H1 (cell line): ENCODE measurements around the gene EIF4EBP2. TPM values are rescaled to one million over a fixed set of nuclear protein-coding genes. Genes with fewer than 3 reads are reported as not detected.

ENCODE experiments used
- CTCF ChIA-PET: fragments of 300-600 bp; sonication (Branson Sonifier 250); formaldehyde crosslinking; loops from one replicate; lab custom pipeline; 2021; ENCODE audit not compliant: partially characterized antibody; lab: Charles Lee
- POLR2A ChIA-PET: fragments of 300-600 bp; sonication (Branson Sonifier 250); formaldehyde crosslinking; loops from one replicate; lab custom pipeline; 2021; ENCODE audit warnings: inconsistent platforms; ENCODE audit not compliant: partially characterized antibody; lab: Charles Lee
- DNase-seq, 2 experiments: peaks; one replicate each; pipeline versions ENCODE4 v3.0.0 to v3.0.0-alpha.2; 2010 to 2022; ENCODE audit warnings: low spot score in 2 of 2, low read depth in 1 of 2, mixed read lengths in 1 of 2
- FAIRE-seq: peaks from 2 replicates; lab custom pipeline; 2011; peaks lifted over from hg19 to GRCh38; lab: Jason Lieb, UNC
- H2AFZ ChIP-seq: 2 replicates; pipeline ENCODE4 v1.8.1; 2012; ENCODE audit warnings: low read length, inconsistent platforms
- H2AK5ac ChIP-seq: 2 replicates; pipeline ENCODE4 v1.6.1; 2013; ENCODE audit warnings: low read depth, low read length
- H2BK120ac ChIP-seq: replicated peaks from 2 replicates; pipeline ENCODE3; 2013; ENCODE audit warnings: low read depth, low read length, inconsistent platforms
- H2BK12ac ChIP-seq: 2 replicates; pipeline ENCODE4 v1.6.1; 2013; ENCODE audit warnings: low read depth, low read length
- H2BK15ac ChIP-seq: 2 replicates; pipeline ENCODE4 v1.6.1; 2013; ENCODE audit warnings: low read length
- H2BK20ac ChIP-seq: 2 replicates; pipeline ENCODE4 v1.6.1; 2013; ENCODE audit warnings: low read length
- H2BK5ac ChIP-seq: 2 replicates; pipeline ENCODE4 v1.6.1; 2013; ENCODE audit warnings: low read depth, low read length
- H3K14ac ChIP-seq: 2 replicates; pipeline ENCODE4 v1.6.1; 2013; ENCODE audit warnings: inconsistent platforms; ENCODE audit not compliant: insufficient read length
- H3K18ac ChIP-seq: 2 replicates; pipeline ENCODE4 v1.6.1; 2013; ENCODE audit warnings: low read length; ENCODE audit errors: extremely low read depth
- H3K23ac ChIP-seq: 2 replicates; pipeline ENCODE4 v1.6.1; 2013; ENCODE audit warnings: inconsistent platforms; ENCODE audit not compliant: insufficient read length
- H3K23me2 ChIP-seq: 2 replicates; pipeline ENCODE4 v1.6.1; 2013; ENCODE audit warnings: low read depth, low read length
- H3K27ac ChIP-seq: 2 replicates; pipeline ENCODE4 v1.6.1; 2011; ENCODE audit warnings: low read depth, low read length, inconsistent platforms
- H3K27me3 ChIP-seq, 4 experiments: replicated peaks in 1 of 4; 1 replicate in 1 of 4; 2 replicates in 3 of 4; pipeline versions ENCODE4 v1.6.1 to v1.8.1; 2011 to 2013; ENCODE audit warnings: low read length in 3 of 4, mild to moderate bottlenecking in 3 of 4, inconsistent platforms in 2 of 4, mixed read lengths in 2 of 4, moderate library complexity in 1 of 4; ENCODE audit not compliant: control insufficient read depth in 3 of 4, insufficient read depth in 3 of 4; ENCODE audit errors: extremely low read depth in 1 of 4
- H3K36me3 ChIP-seq, 4 experiments: 2 replicates each; pipeline versions ENCODE4 v1.6.1 to v1.8.1; 2011 to 2013; ENCODE audit warnings: mild to moderate bottlenecking in 4 of 4, low read length in 3 of 4, moderate library complexity in 2 of 4, control low read depth in 1 of 4, inconsistent platforms in 1 of 4; ENCODE audit not compliant: insufficient read depth in 4 of 4, control insufficient read depth in 2 of 4
- H3K4ac ChIP-seq: replicated peaks from 2 replicates; pipeline ENCODE3; 2013; ENCODE audit warnings: low read length, low read depth, mixed read lengths, inconsistent platforms; ENCODE audit not compliant: insufficient read length
- H3K4me1 ChIP-seq, 4 experiments: replicated peaks in 1 of 4; 1 replicate in 1 of 4; 2 replicates in 3 of 4; pipeline versions ENCODE4 v1.6.1 to v1.8.1; 2011 to 2013; ENCODE audit warnings: low read length in 3 of 4, inconsistent platforms in 2 of 4, mixed read lengths in 1 of 4; ENCODE audit not compliant: insufficient read depth in 4 of 4, control insufficient read depth in 3 of 4
- H3K4me2 ChIP-seq, 2 experiments: 2 replicates each; pipeline versions ENCODE4 v1.6.1 to v1.8.1; 2011 to 2013; ENCODE audit warnings: low read depth in 2 of 2, low read length in 2 of 2, control low read depth in 1 of 2, inconsistent platforms in 1 of 2, mild to moderate bottlenecking in 1 of 2; ENCODE audit not compliant: insufficient read depth in 1 of 2
- H3K4me3 ChIP-seq, 4 experiments: fragments of 200-600, 300-600 bp in 1 of 4; sonication (generic), shearing (Covaris generic), sonication (Bioruptor Twin) in 1 of 4; 2 replicates each; pipeline versions ENCODE4 v1.5.1 to v1.8.1; 2011 to 2016; ENCODE audit warnings: low read length in 4 of 4, low read depth in 3 of 4, control low read depth in 2 of 4, inconsistent platforms in 2 of 4, mild to moderate bottlenecking in 2 of 4, mixed read lengths in 1 of 4, moderate library complexity in 1 of 4; ENCODE audit not compliant: insufficient read depth in 2 of 4; ENCODE audit errors: extremely low read depth in 1 of 4
- H3K56ac ChIP-seq: replicated peaks from 2 replicates; pipeline ENCODE3; 2013; ENCODE audit warnings: low read depth, mild to moderate bottlenecking, mixed read lengths, low read length, inconsistent platforms; ENCODE audit not compliant: insufficient read length
- H3K79me1 ChIP-seq: 2 replicates; pipeline ENCODE4 v1.6.1; 2013; ENCODE audit warnings: low read depth, low read length, control low read depth
- H3K79me2 ChIP-seq, 2 experiments: 2 replicates each; pipeline versions ENCODE4 v1.6.1 to v1.8.1; 2012 to 2013; ENCODE audit warnings: low read length in 2 of 2, mild to moderate bottlenecking in 2 of 2, inconsistent platforms in 1 of 2; ENCODE audit not compliant: insufficient read depth in 2 of 2, control insufficient read depth in 1 of 2
- H3K9ac ChIP-seq, 4 experiments: replicated peaks in 1 of 4; 1 replicate in 1 of 4; 2 replicates in 3 of 4; pipeline versions ENCODE4 v1.6.1 to v1.8.1; 2011 to 2013; ENCODE audit warnings: low read depth in 3 of 4, low read length in 3 of 4, control low read depth in 2 of 4, mild to moderate bottlenecking in 2 of 4, moderate library complexity in 2 of 4, inconsistent platforms in 1 of 4; ENCODE audit errors: extremely low read depth in 1 of 4
- H3K9me3 ChIP-seq, 2 experiments: 2 replicates each; pipeline versions ENCODE4 v1.6.1 to v1.8.1; 2012 to 2013; ENCODE audit warnings: mild to moderate bottlenecking in 2 of 2, moderate library complexity in 2 of 2, control low read depth in 1 of 2, inconsistent platforms in 1 of 2, low read depth in 1 of 2, low read length in 1 of 2, mixed read lengths in 1 of 2; ENCODE audit not compliant: insufficient read depth in 2 of 2
- H4K20me1 ChIP-seq, 2 experiments: replicated peaks in 1 of 2; 2 replicates each; pipeline versions ENCODE3 to v1.8.1; 2011 to 2013; ENCODE audit warnings: inconsistent platforms in 2 of 2, low read length in 2 of 2, mild to moderate bottlenecking in 1 of 2; ENCODE audit not compliant: insufficient read depth in 2 of 2, control insufficient read depth in 1 of 2
- H4K5ac ChIP-seq: 2 replicates; pipeline ENCODE4 v1.6.1; 2013; ENCODE audit warnings: low read length, low read depth, mixed read lengths, inconsistent platforms; ENCODE audit not compliant: insufficient read length
- H4K8ac ChIP-seq: 2 replicates; pipeline ENCODE4 v1.8.0; 2013; ENCODE audit warnings: mild to moderate bottlenecking, moderate library complexity, low read length, inconsistent platforms; ENCODE audit not compliant: insufficient read depth; ENCODE audit errors: extremely low read depth
- H4K91ac ChIP-seq: replicated peaks from 2 replicates; pipeline ENCODE3; 2013; ENCODE audit warnings: low read length, mixed read lengths, inconsistent platforms; ENCODE audit not compliant: insufficient read length
- BCL11A ChIP-seq, 2 experiments: IDR thresholded peaks; one replicate each; pipeline ENCODE4 v1.6.1; 2011; ENCODE audit warnings: low read depth in 2 of 2, low read length in 2 of 2, mild to moderate bottlenecking in 2 of 2
- BRCA1 ChIP-seq: IDR thresholded peaks from 2 replicates; pipeline ENCODE4 v1.6.1; 2012; ENCODE audit warnings: low read depth, low read length, improper control_type of control experiment
- EP300 ChIP-seq, 2 experiments: IDR thresholded peaks; 1 replicate in 1 of 2; 2 replicates in 1 of 2; pipeline ENCODE4 v1.6.1; 2011 to 2012; ENCODE audit warnings: low read depth in 2 of 2, low read length in 2 of 2, mild to moderate bottlenecking in 2 of 2, borderline replicate concordance in 1 of 2, inconsistent platforms in 1 of 2, moderate library complexity in 1 of 2
- EZH2 ChIP-seq: fragments of 200-600 bp; sonication (generic); IDR thresholded peaks from 2 replicates; pipeline ENCODE4 v1.7.1; 2012; ENCODE audit warnings: low read depth, mild to moderate bottlenecking, moderate library complexity, low read length, inconsistent platforms; ENCODE audit not compliant: severe bottlenecking
- RXRA ChIP-seq: IDR thresholded peaks from 2 replicates; pipeline ENCODE4 v1.6.1; 2011; ENCODE audit warnings: low read depth, mild to moderate bottlenecking, low read length, moderate library complexity; ENCODE audit not compliant: insufficient read depth
- SP1 ChIP-seq: IDR thresholded peaks from 2 replicates; pipeline ENCODE4 v1.6.1; 2011; ENCODE audit warnings: low read depth, low read length
- SP2 ChIP-seq: IDR thresholded peaks from 2 replicates; pipeline ENCODE4 v1.6.1; 2012; ENCODE audit warnings: mild to moderate bottlenecking, low read length, inconsistent platforms
- SRF ChIP-seq: IDR thresholded peaks from 2 replicates; pipeline ENCODE4 v1.6.1; 2011; ENCODE audit warnings: mild to moderate bottlenecking, low read depth, low read length, moderate library complexity
- YY1 ChIP-seq: IDR thresholded peaks from 2 replicates; pipeline ENCODE4 v1.6.1; 2011; ENCODE audit warnings: low read depth, mild to moderate bottlenecking, low read length
- WGBS, 2 experiments: shearing (Covaris generic) in 1 of 2; methylation state at CpG; one replicate each; pipeline versions ENCODE4 v1.1.6 to v1.1.7; 2013 to 2015; ENCODE audit warnings: low lambda C conversion rate in 2 of 2, mixed read lengths in 2 of 2, inconsistent platforms in 1 of 2, low coverage in 1 of 2, missing lambda C conversion rate in 1 of 2; ENCODE audit not compliant: insufficient replicate concordance in 2 of 2, insufficient coverage in 1 of 2, insufficient read length in 1 of 2; ENCODE audit errors: extremely low coverage in 1 of 2, missing lambda C conversion rate in 1 of 2; 5-methylcytosine and 5-hydroxymethylcytosine counted together
- polyA plus RNA-seq, 7 experiments: library from polyadenylated mRNA; depleted of rRNA in 3 of 7; stranded (reverse) in 5 of 7; unstranded in 2 of 7; fragments of >200 nt in 5 of 7; fragments of 200-250 nt in 2 of 7; gene quantifications; 1 replicate in 5 of 7; 2 replicates in 1 of 7; 4 replicates in 1 of 7; pipeline versions ENCODE4 v1.2.1 to v1.2.3, GENCODE V29; 2011 to 2013; ENCODE audit warnings: missing spikeins in 2 of 7, mixed read lengths in 2 of 7
- total RNA-seq: library from RNA; stranded (reverse); fragmentation: NEBNext Ultra II Directional; extraction: Animal tissue kit (Norgen Biotek cat#: 25700); gene quantifications from 2 replicates; pipeline ENCODE4 v1.2.1, GENCODE V29; 2021

EIF4EBP2 gene
- total and polyA plus RNA-seq, 2 of the 8 experiments (the other 6 are each of a cell fraction or from before 2014, with no cell fraction given) = 55.3 to 144 TPM

DNA sequence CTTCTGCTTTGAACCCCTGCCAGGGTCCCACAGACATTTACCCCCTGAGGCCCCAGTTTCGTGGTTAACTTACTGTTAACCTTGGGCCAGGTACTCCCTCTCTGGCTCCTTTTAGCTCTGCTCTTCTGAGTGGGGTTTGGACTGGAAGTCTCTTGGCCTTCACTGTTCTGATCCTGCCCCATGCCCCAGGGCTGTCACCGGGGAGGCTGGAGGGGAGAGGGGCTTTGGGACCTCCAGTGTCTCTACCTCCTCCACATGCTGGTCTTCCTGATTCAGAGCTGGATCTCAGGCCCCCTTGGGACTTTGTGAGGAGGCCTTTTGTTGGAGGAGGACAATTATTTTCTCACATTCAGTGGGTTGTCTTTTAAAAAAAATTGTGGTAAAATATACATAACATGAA, 61.9 kb downstream of the EIF4EBP2 start:
- H4K5ac ChIP-seq = no peak overlapping the region
- no peak overlapping the region for H2BK120ac ChIP-seq
- 90% methylated on average over 2 of the region's 2 CpGs; no CpG with 5 or more reads in 1 of the 2 experiments for WGBS, 2 experiments
- H4K20me1 ChIP-seq = no peaks in the 10 kb centered on the region
- no peak overlapping the region for H3K9ac ChIP-seq
- no peak overlapping the region for H3K4me2 ChIP-seq
- H3K9me3 ChIP-seq = no peaks in the 10 kb centered on the region
- no peak overlapping the region for H2BK15ac ChIP-seq
- no peaks in the 10 kb centered on the region; a peak in 1 of 7 replicates for H3K4me1 ChIP-seq
- ChIA-PET POLR2A (interaction anchor here (1.6 kb wide), 1 partner anchor 10 kb away, joined by 4 read pairs; no protein-coding TSS in a partner anchor), CTCF (interaction anchor here (1.3 to 43.0 kb wide), 5 partner anchors 11 to 87 kb away, joined by 3 to 908 read pairs (median 6); no protein-coding TSS in a partner anchor)
- no peaks in the 10 kb centered on the region for H3K23me2 ChIP-seq
- no peak for DNase-seq
- FAIRE-seq = no peak
- no peak overlapping the region for H4K91ac ChIP-seq
- no peak overlapping the region for H3K23ac ChIP-seq
- no peaks in the 10 kb centered on the region for H3K79me1 ChIP-seq
- H3K18ac ChIP-seq = no peak overlapping the region
- H3K79me2 ChIP-seq = no peaks in the 10 kb centered on the region
- H3K4me3 ChIP-seq = no peak overlapping the region
- H3K36me3 ChIP-seq = no peaks in the 10 kb centered on the region
- H3K56ac ChIP-seq = no peak overlapping the region
- H2BK5ac ChIP-seq = no peak overlapping the region
- H2AFZ ChIP-seq = no peak overlapping the region
- no peak overlapping the region for H3K14ac ChIP-seq
- peaks cover 0 to 2% (median 0%) of the 10 kb centered on the region in 4 experiments; a peak in 2 of 7 replicates for H3K27me3 ChIP-seq
- TF ChIP-seq SP1 (no peak), RXRA (no peak), BRCA1 (no peak), SP2 (no peak), SRF (no peak), YY1 (no peak), EZH2 (no peak), BCL11A (IDR thresholded peaks at IDR 0.05; ENCODE audit: low read depth in 2 of 2, low read length in 2 of 2) (no peak), EP300 (IDR thresholded peaks at IDR 0.05; ENCODE audit: borderline replicate concordance in 1 of 2, low read depth in 2 of 2, low read length in 2 of 2) (no peak)
- H3K4ac ChIP-seq = no peak overlapping the region
- no peak overlapping the region for H4K8ac ChIP-seq
- peak overlapping the region; percentile 26; the same call in 1 of the 2 replicates for H2AK5ac ChIP-seq
- no peak overlapping the region for H3K27ac ChIP-seq
- no peak overlapping the region for H2BK12ac ChIP-seq
- no peak overlapping the region for H2BK20ac ChIP-seq
